Trophoblast cell (in vitro differentiated cells and primary cell): ENCODE data around the gene GPR137.

Source experiments
- DNase-seq, 2 donors: peaks; one replicate each; pipeline ENCODE4 v3.0.0-alpha.2; 2016
- H2AFZ ChIP-seq: 2 replicates; pipeline ENCODE4 v1.6.1; 2013; ENCODE audit warnings: low read length, moderate library complexity, mild to moderate bottlenecking; ENCODE audit not compliant: insufficient read depth, poor library complexity
- H2AK5ac ChIP-seq: 2 replicates; pipeline ENCODE4 v1.6.1; 2013; ENCODE audit warnings: mild to moderate bottlenecking, low read length
- H2BK120ac ChIP-seq: 2 replicates; pipeline ENCODE4 v1.6.1; 2013; ENCODE audit warnings: low read length, mild to moderate bottlenecking, moderate library complexity; ENCODE audit not compliant: insufficient read depth, poor library complexity
- H2BK12ac ChIP-seq: 2 replicates; pipeline ENCODE4 v1.6.1; 2013; ENCODE audit warnings: mild to moderate bottlenecking, low read length, moderate library complexity
- H2BK5ac ChIP-seq: 2 replicates; pipeline ENCODE4 v1.6.1; 2013; ENCODE audit warnings: low read length, low read depth, moderate library complexity, mild to moderate bottlenecking; ENCODE audit not compliant: poor library complexity
- H3K14ac ChIP-seq: 2 replicates; pipeline ENCODE4 v1.6.1; 2013; ENCODE audit warnings: mild to moderate bottlenecking, low read length
- H3K18ac ChIP-seq: 2 replicates; pipeline ENCODE4 v1.6.1; 2013; ENCODE audit warnings: mild to moderate bottlenecking, low read length
- H3K23ac ChIP-seq: 2 replicates; pipeline ENCODE4 v1.6.1; 2013; ENCODE audit warnings: low read length
- H3K27ac ChIP-seq: 2 replicates; pipeline ENCODE4 v1.5.1; 2013; ENCODE audit warnings: low read depth, mild to moderate bottlenecking, inconsistent platforms, low read length, moderate library complexity
- H3K27me3 ChIP-seq: 2 replicates; pipeline ENCODE4 v1.6.1; 2013; ENCODE audit warnings: inconsistent platforms, mild to moderate bottlenecking, low read length, moderate library complexity; ENCODE audit not compliant: insufficient read depth
- H3K36me3 ChIP-seq, 2 experiments: 1 replicate in 1 of 2; 2 replicates in 1 of 2; pipeline ENCODE4 v1.6.1; 2013; ENCODE audit warnings: low read length in 2 of 2, mild to moderate bottlenecking in 2 of 2, moderate library complexity in 1 of 2; ENCODE audit not compliant: insufficient read depth in 2 of 2, control insufficient read depth in 1 of 2
- H3K4ac ChIP-seq: 2 replicates; pipeline ENCODE4 v1.6.1; 2013; ENCODE audit warnings: low read depth, mild to moderate bottlenecking, low read length, moderate library complexity
- H3K4me1 ChIP-seq, 2 experiments: 1 replicate in 1 of 2; 2 replicates in 1 of 2; pipeline ENCODE4 v1.6.1; 2013; ENCODE audit warnings: low read length in 2 of 2, mild to moderate bottlenecking in 2 of 2, moderate library complexity in 1 of 2; ENCODE audit not compliant: insufficient read depth in 2 of 2, control insufficient read depth in 1 of 2
- H3K4me2 ChIP-seq: 2 replicates; pipeline ENCODE4 v1.6.1; 2013; ENCODE audit warnings: inconsistent platforms, mild to moderate bottlenecking, low read length, moderate library complexity
- H3K4me3 ChIP-seq: 2 replicates; pipeline ENCODE4 v1.5.1; 2013; ENCODE audit warnings: mild to moderate bottlenecking, low read depth, low read length, inconsistent platforms
- H3K79me1 ChIP-seq: one replicate; pipeline ENCODE4 v1.6.1; 2013; ENCODE audit warnings: low read length
- H3K79me2 ChIP-seq: 2 replicates; pipeline ENCODE4 v1.6.1; 2013; ENCODE audit warnings: low read length, mild to moderate bottlenecking; ENCODE audit not compliant: control insufficient read depth, insufficient read depth, poor library complexity
- H3K9ac ChIP-seq: 2 replicates; pipeline ENCODE4 v1.6.1; 2013; ENCODE audit warnings: mild to moderate bottlenecking, low read length
- H3K9me3 ChIP-seq: 2 replicates; pipeline ENCODE4 v1.6.1; 2013; ENCODE audit warnings: low read depth, mild to moderate bottlenecking, control low read depth, inconsistent platforms, low read length; ENCODE audit not compliant: insufficient read depth
- H4K12ac ChIP-seq: 2 replicates; pipeline ENCODE4 v1.6.1; 2013; ENCODE audit warnings: low read depth, mild to moderate bottlenecking, low read length, moderate library complexity
- H4K8ac ChIP-seq: 2 replicates; pipeline ENCODE4 v1.6.1; 2013; ENCODE audit warnings: low read depth, mild to moderate bottlenecking, low read length, moderate library complexity
- H4K91ac ChIP-seq: one replicate; pipeline ENCODE4 v1.6.1; 2013; ENCODE audit warnings: low read depth, mild to moderate bottlenecking, low read length, moderate library complexity
- WGBS: extraction: QIAGEN DNeasy Blood & Tissue Kit; methylation state at CpG from one replicate; pipeline ENCODE4 v1.1.7; 2013; ENCODE audit warnings: missing lambda C conversion rate; ENCODE audit not compliant: insufficient read length, insufficient coverage; ENCODE audit errors: extremely low coverage; 5-methylcytosine and 5-hydroxymethylcytosine counted together

The GPR137 gene

GRCh38 chr11:64296830-64297698, 11.4 kb downstream of the GPR137 start:
- H4K8ac ChIP-seq, result no peak overlapping the region
- no peak overlapping the region for H4K12ac ChIP-seq
- H3K18ac ChIP-seq, result no peak overlapping the region
- no peak overlapping the region for H2BK120ac ChIP-seq
- no peaks in the 10 kb centered on the region for H3K36me3 ChIP-seq
- H3K4me1 ChIP-seq, result peaks cover 11 to 15% of the 10 kb centered on the region in 2 experiments
- H3K4ac ChIP-seq, result no peak overlapping the region
- H3K9me3 ChIP-seq, result peaks cover 10% of the 10 kb centered on the region
- no peak overlapping the region for H3K23ac ChIP-seq
- no peak overlapping the region for H2AFZ ChIP-seq
- no CpG with 5 or more reads among the region's 34 CpGs for WGBS
- peaks cover 71% of the 10 kb centered on the region for H3K27me3 ChIP-seq
- no peak overlapping the region for H3K4me3 ChIP-seq
- no peak overlapping the region for H3K27ac ChIP-seq
- H2BK12ac ChIP-seq, result no peak overlapping the region
- H3K9ac ChIP-seq, result no peak overlapping the region
- no peak overlapping the region for H2BK5ac ChIP-seq
- H4K91ac ChIP-seq, result no peak overlapping the region
- DNase-seq, result no peak
- no peak overlapping the region for H3K14ac ChIP-seq
- no peaks in the 10 kb centered on the region for H3K79me2 ChIP-seq
- H2AK5ac ChIP-seq, result no peak overlapping the region
- no peaks in the 10 kb centered on the region for H3K79me1 ChIP-seq
- H3K4me2 ChIP-seq, result no peak overlapping the region

GRCh38 chr11:64297699-64298358, 12.2 kb downstream of the GPR137 start:
- Histone ChIP-seq H2BK5ac (no peak overlapping the region), H3K27me3 (peaks cover 63% of the 10 kb centered on the region), H3K4me2 (no peak overlapping the region), H3K23ac (no peak overlapping the region), H3K4me1 (peaks cover 11 to 14% of the 10 kb centered on the region in 2 experiments), H3K18ac (no peak overlapping the region), H3K9ac (no peak overlapping the region), H3K4ac (no peak overlapping the region), H3K14ac (no peak overlapping the region), H3K9me3 (peaks cover 10% of the 10 kb centered on the region), H4K8ac (no peak overlapping the region), H2BK12ac (no peak overlapping the region), H3K27ac (no peak overlapping the region), H2AFZ (no peak overlapping the region), H4K12ac (no peak overlapping the region), H4K91ac (no peak overlapping the region), H3K79me1 (no peaks in the 10 kb centered on the region), H3K4me3 (no peak overlapping the region), H2AK5ac (no peak overlapping the region), H2BK120ac (no peak overlapping the region), H3K36me3 (no peaks in the 10 kb centered on the region), H3K79me2 (no peaks in the 10 kb centered on the region)
- no CpG with 5 or more reads among the region's 18 CpGs for whole genome bisulfite sequencing
- DNase-seq, result no peak

- no peak overlapping the region for H3K9ac ChIP-seq
- no peak overlapping the region for H3K27ac ChIP-seq
- no peak overlapping the region for H3K4me3 ChIP-seq
- no peak overlapping the region for H4K12ac ChIP-seq
- H4K8ac ChIP-seq, result no peak overlapping the region
- H2AK5ac ChIP-seq, result no peak overlapping the region
- H3K79me2 ChIP-seq, result no peaks in the 10 kb centered on the region
- no peak overlapping the region for H3K4ac ChIP-seq
- no peaks in the 10 kb centered on the region for H3K79me1 ChIP-seq
- H3K4me2 ChIP-seq, result peak overlapping the region; percentile 10
- H3K9me3 ChIP-seq, result peaks cover 8% of the 10 kb centered on the region
- no peak overlapping the region for H3K14ac ChIP-seq
- H3K23ac ChIP-seq, result no peak overlapping the region
- H4K91ac ChIP-seq, result no peak overlapping the region
- H2BK120ac ChIP-seq, result no peak overlapping the region
- H2BK5ac ChIP-seq, result no peak overlapping the region
- peaks cover 54% of the 10 kb centered on the region for H3K27me3 ChIP-seq
- H3K36me3 ChIP-seq, result no peaks in the 10 kb centered on the region
- no peak overlapping the region for H3K18ac ChIP-seq
- WGBS, result no CpG with 5 or more reads among the region's 60 CpGs
- no peak for DNase-seq
- no peak overlapping the region for H2AFZ ChIP-seq
- no peak overlapping the region for H2BK12ac ChIP-seq
- peaks cover 11 to 14% of the 10 kb centered on the region in 2 experiments for H3K4me1 ChIP-seq
These were observed 13.6 kb downstream of the GPR137 start for GRCh38 chr11:64298966-64299846.
